22Rv1 (cell line): ENCODE measurements around the gene U2AF1L4.

ENCODE experiments used
- H3K27ac ChIP-seq: fragments of 450-650 bp; 2 replicates; pipeline ENCODE4 v1.5.1; 2017
- CTCF ChIP-seq: fragments of 450-650 bp; IDR thresholded peaks from 2 replicates; pipeline ENCODE4 v1.5.1; 2017; ENCODE audit warnings: mild to moderate bottlenecking
- ZFX ChIP-seq: fragments of 450-650 bp; IDR thresholded peaks from 2 replicates; pipeline ENCODE4 v1.6.1; 2017; ENCODE audit warnings: antibody characterized with exemption, borderline replicate concordance

U2AF1L4 gene

DNA sequence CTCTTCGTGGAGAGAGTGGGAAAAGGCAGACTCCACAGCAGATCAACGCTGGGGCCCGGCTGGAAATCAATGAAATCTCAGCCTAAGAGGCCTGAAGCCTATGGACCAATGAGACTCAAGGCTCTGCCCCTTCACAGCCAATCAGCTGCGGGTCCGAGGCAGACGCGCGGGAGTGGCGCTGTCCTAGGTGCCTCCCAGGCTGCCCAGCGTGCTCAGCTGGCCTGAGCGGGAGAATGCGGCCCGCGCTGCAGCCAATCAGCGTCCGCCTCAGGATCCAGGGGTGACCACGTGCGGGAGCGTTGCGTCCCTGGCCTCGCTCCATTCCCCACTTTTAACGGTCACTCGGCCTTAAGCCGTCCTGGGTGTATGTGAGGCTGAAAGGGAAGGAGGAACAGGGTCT, 41.0 kb downstream of the U2AF1L4 start, which contains the start of gene ZBTB32:
ZBTB32 (plus strand) TSS at position 341 of the 400 bp plus-strand sequence. CDS start 10,069 bp downstream, outside the sequence.
- H3K27ac ChIP-seq, result no peak within 1 kb of the TSS
- TF ChIP-seq CTCF (no peak), ZFX (no peak)

GRCh38 chr19:35703343-35703742, 41.9 kb downstream of the U2AF1L4 start:
- TF ChIP-seq ZFX (no peak), CTCF (no peak)
- H3K27ac ChIP-seq, result no peak overlapping the region; the same call in 1 of the 2 replicates

GRCh38 chr19:35702223-35703012, 42.8 kb downstream of the U2AF1L4 start:
- peak overlapping the region; percentile 31; the same call in 1 of the 2 replicates for H3K27ac ChIP-seq
- TF ChIP-seq ZFX (no peak), CTCF (no peak)

- no peak for TF ChIP-seq CTCF
- H3K27ac ChIP-seq, result no peak overlapping the region
Observed at GRCh38 chr19:35696835-35697234, 48.4 kb downstream of the U2AF1L4 start.

- TF ChIP-seq CTCF (no peak), ZFX (no peak)
- H3K27ac ChIP-seq, result no peak overlapping the region
Observed at GRCh38 chr19:35695895-35696422, 49.3 kb downstream of the U2AF1L4 start.

- no peak for TF ChIP-seq ZFX
- TF ChIP-seq CTCF, result peak; percentile 95
- H3K27ac ChIP-seq, result no peak overlapping the region
Observed at GRCh38 chr19:35693835-35694599, 51.2 kb downstream of the U2AF1L4 start.

- H3K27ac ChIP-seq, result no peak overlapping the region
- TF ChIP-seq CTCF (no peak), ZFX (no peak)
Observed at GRCh38 chr19:35693422-35693821, 51.8 kb downstream of the U2AF1L4 start.
